ENCODE results near the gene TMEM97.
"Not testable (repeated sequence)": the region's sequence is repeated elsewhere in the genome, so short reads cannot be mapped to it uniquely, and the experiment has no call there.

TMEM97 gene

DNA sequence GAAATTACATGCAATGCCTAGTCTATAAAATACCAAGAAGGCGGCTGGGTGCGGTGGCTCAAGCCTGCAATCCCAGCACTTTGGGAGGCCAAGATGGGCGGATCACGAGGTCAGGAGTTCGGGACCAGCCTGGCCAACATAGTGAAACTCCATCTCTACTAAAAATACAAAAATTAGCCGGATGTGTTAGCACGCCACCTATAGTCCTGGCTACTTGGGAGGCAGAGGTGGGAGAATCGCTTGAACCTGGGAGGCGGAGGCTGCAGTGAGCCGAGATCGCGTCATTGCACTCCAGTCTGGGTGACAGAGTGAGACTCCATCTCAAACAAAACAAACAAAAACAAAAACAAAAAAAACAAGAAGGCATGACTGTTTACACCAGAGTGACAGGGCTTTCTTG is 26.1 kb upstream of the TMEM97 start:
- H3K27me3 Mint-ChIP-seq, result peaks cover 23% of the 10 kb centered on the region
- CTCF ChIA-PET, H3K4me1 Mint-ChIP-seq, H3K4me3 Mint-ChIP-seq, H3K36me3 Mint-ChIP-seq, DNase-seq, H3K9me3 Mint-ChIP-seq, H3K27ac Mint-ChIP-seq: not testable (repeated sequence)

DNA sequence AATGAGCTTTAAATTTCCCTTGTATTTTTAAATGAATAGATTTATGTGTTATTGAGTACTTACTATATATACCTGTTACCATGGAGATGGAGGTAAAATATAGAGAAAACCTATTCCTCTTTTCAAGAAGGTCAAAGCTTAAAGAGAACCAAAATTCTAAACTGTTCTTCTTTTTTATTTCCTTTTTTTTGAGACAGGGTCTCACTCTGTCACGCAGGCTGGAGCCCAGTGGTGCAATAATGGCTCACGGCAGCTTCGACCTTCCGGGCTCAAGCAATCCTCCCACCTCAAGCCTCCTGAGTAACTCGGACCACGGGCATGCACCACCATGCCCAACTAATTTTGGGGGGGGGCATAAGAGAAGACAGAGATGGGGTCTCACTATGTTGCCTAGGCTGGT is 25.0 kb upstream of the TMEM97 start:
- no peaks in the 10 kb centered on the region for H3K9me3 Mint-ChIP-seq
- no peak for DNase-seq
- no peaks in the 10 kb centered on the region for H3K4me1 Mint-ChIP-seq
- CTCF ChIA-PET, result interaction anchor here (0.6 kb wide), 1 partner anchor 482 kb away, joined by 4 read pairs; no protein-coding TSS in a partner anchor
- H3K36me3 Mint-ChIP-seq, result no peaks in the 10 kb centered on the region
- H3K27me3 Mint-ChIP-seq, result peaks cover 23% of the 10 kb centered on the region
- H3K27ac Mint-ChIP-seq, result no peak overlapping the region
- no peak overlapping the region for H3K4me3 Mint-ChIP-seq

DNA sequence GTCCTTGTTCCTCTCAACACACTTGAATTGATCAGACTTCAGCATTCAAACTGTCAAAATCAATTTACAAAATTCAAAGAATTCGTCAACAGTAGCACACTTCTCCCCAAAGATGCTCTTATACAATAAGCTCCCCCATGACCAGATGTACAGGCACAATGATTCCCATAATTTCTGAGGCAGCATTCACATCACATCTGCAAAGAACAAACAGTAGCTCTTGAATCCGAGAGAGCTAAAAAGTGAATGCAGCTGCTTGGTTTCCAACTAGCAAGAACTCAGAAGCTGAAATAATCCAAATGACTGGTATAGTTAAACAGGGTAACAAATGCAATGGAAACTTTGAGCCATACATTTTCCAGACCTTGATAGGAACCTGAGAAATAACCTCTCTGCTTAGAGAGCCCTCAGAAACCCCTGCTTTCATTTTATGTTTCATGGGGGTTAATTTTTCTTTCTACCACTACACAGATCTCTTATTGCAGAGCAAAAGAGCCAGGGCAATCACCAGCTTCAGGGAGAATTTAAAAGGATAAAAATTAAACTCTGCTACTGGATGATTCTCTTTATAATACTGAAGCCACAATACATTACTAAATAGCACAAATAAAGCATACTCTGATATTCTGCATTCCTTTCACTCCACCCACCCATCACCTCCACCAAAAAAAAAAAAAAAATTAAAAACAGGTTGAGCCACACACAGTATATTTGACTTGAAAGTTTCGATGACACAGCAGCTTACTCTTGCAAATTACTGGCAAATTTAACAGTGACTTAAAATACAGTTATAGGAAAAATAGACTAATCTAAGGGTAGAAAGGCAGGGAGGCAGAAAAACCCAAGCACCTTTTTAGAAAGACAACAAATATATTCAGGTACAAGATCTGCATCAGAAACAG is 23.1 kb upstream of the TMEM97 start:
- no peak overlapping the region for H3K27ac Mint-ChIP-seq
- peaks cover 19% of the 10 kb centered on the region for H3K27me3 Mint-ChIP-seq
- H3K36me3 Mint-ChIP-seq, result no peaks in the 10 kb centered on the region
- no peaks in the 10 kb centered on the region for H3K4me1 Mint-ChIP-seq
- CTCF ChIA-PET, result interaction anchor here (0.6 to 1.1 kb wide), 2 partner anchors 121 to 667 kb away, joined by 3 read pairs; no protein-coding TSS in a partner anchor
- H3K4me3 Mint-ChIP-seq, result no peak overlapping the region
- DNase-seq, result no peak
- no peaks in the 10 kb centered on the region for H3K9me3 Mint-ChIP-seq

DNA sequence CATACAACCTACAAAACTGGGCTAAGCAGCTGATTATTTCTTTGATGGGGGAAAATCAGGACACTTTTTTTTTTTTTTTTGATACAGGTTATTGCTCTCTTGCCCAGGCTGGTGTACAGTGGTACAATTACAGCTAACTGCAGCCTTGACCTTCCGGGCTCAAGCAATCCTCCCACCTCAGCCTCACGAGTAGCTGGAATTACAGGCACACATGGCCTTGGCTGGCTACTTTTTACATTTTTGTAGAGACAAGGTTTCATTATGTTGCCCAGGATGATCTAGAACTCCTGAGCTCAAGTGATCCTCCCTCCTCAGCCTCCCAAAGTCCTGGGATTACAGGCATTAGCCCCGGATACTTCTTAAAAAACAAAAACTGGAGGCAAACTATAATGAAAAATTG is 20.6 kb upstream of the TMEM97 start:
- Mint-ChIP-seq H3K27me3 (peaks cover 15% of the 10 kb centered on the region), H3K4me1 (no peaks in the 10 kb centered on the region), H3K4me3 (no peak overlapping the region), H3K27ac (no peak overlapping the region), H3K9me3 (no peaks in the 10 kb centered on the region), H3K36me3 (no peaks in the 10 kb centered on the region)
- CTCF ChIA-PET, result no interaction called here
- no peak for DNase-seq

DNA sequence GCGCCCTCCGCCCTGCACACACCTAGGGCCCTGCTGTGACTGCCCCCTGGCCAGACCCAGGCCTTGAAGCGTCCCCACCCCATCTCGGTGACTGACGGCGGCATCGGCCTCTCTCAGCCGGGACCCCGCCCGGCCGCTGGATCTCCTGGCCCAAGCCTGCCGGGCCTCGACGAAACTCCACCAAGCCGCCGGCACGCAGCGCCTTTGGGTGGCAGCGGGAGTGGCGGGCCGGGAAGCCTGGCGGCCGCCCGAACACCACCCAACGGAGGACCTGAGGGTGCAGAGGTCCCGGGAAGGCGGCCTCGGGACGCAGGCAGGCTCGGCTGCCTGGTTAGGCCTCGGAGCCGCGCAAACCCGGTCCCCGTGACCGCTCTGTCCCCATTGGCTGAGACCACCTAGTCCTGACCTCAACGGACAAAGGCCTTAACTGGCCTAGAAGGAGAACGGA is 12.0 kb upstream of the TMEM97 start:
- DNase-seq, result no peak
- no peaks in the 10 kb centered on the region for H3K36me3 Mint-ChIP-seq
- no peak overlapping the region for H3K27ac Mint-ChIP-seq
- peaks cover 44% of the 10 kb centered on the region for H3K27me3 Mint-ChIP-seq
- no peaks in the 10 kb centered on the region for H3K4me1 Mint-ChIP-seq
- no peaks in the 10 kb centered on the region for H3K9me3 Mint-ChIP-seq
- CTCF ChIA-PET, result no interaction called here
- no peak overlapping the region for H3K4me3 Mint-ChIP-seq

DNA sequence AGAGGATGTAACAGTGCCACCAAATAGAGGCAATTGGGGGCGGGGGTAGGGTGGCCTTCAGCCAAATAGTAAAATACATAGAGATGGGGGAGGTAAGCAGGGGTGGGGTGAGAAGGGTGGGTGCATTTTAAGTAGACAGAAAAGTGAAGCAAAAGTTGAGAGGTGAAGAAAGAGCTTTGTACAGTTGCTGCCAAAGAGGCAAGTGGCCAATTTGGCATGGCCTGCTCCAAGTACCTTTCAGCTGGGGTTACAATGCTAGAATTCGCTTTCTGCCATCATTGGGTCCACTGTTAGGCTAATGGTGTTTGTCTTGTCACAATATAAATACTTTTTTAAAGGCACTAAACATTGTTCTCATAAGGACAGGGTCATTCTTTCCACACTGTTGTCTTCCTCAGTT is 5.2 kb upstream of the TMEM97 start:
- no peak overlapping the region for H3K27ac Mint-ChIP-seq
- no peaks in the 10 kb centered on the region for H3K36me3 Mint-ChIP-seq
- H3K27me3 Mint-ChIP-seq, result peaks cover 40% of the 10 kb centered on the region
- H3K4me1 Mint-ChIP-seq, result peaks cover 12% of the 10 kb centered on the region
- H3K4me3 Mint-ChIP-seq, result no peak overlapping the region
- H3K9me3 Mint-ChIP-seq, result no peaks in the 10 kb centered on the region
- CTCF ChIA-PET, result no interaction called here
- no peak for DNase-seq

DNA sequence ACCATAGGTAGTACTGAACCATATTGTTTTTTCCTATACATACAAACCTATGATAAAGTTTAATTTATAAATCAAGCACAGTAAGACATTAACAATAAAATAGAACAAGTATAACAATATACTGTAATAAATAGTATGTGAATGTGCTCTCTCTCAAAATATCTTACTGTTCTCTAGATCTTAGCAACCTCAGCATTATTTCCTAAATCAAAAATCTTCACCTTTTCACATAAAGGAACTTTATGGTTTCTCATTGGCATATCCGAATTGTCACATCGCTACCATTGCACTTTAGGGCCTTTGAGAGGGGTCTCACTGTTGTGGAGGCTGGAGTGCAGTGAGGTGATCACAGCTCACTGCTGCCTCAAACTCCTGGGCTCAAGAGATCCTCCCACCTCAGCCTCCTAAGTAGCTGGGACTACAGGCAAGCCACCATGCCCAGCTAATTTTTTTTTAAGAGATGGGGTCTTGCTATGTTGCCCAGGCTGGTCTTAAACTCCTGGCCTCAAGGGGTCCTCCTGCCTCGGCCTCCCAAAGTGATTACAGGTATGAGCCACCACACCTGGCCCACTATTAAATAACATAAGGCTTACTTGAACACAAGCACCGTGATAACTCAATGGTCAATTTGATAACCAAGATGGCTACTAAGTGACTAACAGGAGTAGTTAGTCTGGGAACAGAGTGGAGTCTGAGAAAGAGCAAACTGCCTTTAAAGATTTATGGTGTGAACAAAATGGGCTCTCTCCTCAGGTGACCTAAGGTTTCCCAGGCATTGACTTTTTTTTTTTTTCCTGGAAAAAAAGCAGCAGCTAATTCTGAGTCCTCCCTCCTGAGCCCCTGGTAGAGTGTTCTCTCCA is 2.9 kb upstream of the TMEM97 start:
- H3K4me3 Mint-ChIP-seq, result no peak overlapping the region
- peaks cover 4% of the 10 kb centered on the region for H3K36me3 Mint-ChIP-seq
- peaks cover 28% of the 10 kb centered on the region for H3K4me1 Mint-ChIP-seq
- no peaks in the 10 kb centered on the region for H3K9me3 Mint-ChIP-seq
- CTCF ChIA-PET, result interaction anchor here (1.2 to 1.6 kb wide), 2 partner anchors 20 to 100 kb away, joined by 3 to 4 read pairs; partner anchors contain the start of gene TNFAIP1
- no peak for DNase-seq
- no peak overlapping the region for H3K27ac Mint-ChIP-seq
- peaks cover 36% of the 10 kb centered on the region for H3K27me3 Mint-ChIP-seq

DNA sequence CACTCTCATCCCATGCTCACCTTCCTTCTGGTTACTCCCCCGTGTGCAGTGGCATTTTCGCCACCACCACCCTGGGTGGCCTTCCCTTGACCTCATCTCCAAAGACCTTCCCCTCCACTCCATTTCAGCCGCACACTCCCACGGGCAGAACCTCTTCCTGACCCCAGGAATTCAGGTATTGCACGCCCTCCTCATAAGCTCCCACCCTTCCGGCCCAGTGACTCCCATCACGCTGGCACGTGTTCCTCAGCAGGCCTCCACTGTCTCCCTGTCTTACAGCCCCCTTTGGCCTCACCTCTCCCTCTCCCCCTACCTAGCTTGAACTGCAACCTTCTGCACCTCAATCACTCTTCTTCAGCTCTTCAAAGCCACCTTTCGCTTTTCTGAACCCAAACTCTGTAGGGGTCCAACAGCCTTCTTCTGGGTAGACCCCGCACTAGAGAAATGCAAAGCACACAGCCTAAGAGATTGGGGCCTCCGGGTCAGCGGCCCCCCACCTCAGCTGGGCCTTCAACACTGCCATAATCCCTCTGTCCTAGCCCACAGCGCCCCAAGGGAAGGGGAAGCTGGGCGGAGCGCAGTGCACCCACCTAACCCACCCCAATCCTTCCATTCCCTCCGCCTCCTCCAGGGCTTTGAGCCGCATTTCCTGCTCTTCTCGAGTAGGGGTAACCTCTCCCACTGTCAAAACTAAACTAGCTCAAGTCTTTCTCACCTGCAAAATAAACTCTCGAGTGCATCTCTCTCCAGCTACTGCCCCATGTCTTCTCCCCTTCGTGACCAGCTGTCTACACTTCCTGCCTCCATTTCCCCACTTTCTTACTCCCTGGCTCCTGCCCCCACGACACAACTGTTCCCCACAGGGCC is 1.7 kb upstream of the TMEM97 start:
- no peak overlapping the region for H3K27ac Mint-ChIP-seq
- no peak for DNase-seq
- no peaks in the 10 kb centered on the region for H3K9me3 Mint-ChIP-seq
- H3K27me3 Mint-ChIP-seq, result peaks cover 28% of the 10 kb centered on the region
- H3K4me1 Mint-ChIP-seq, result peaks cover 37% of the 10 kb centered on the region
- H3K4me3 Mint-ChIP-seq, result peak overlapping the region; percentile 83
- H3K36me3 Mint-ChIP-seq, result peaks cover 5% of the 10 kb centered on the region
- CTCF ChIA-PET, result interaction anchor here (1.6 to 1.8 kb wide), 2 partner anchors 13 to 66 kb away, joined by 4 to 7 read pairs; no protein-coding TSS in a partner anchor

DNA sequence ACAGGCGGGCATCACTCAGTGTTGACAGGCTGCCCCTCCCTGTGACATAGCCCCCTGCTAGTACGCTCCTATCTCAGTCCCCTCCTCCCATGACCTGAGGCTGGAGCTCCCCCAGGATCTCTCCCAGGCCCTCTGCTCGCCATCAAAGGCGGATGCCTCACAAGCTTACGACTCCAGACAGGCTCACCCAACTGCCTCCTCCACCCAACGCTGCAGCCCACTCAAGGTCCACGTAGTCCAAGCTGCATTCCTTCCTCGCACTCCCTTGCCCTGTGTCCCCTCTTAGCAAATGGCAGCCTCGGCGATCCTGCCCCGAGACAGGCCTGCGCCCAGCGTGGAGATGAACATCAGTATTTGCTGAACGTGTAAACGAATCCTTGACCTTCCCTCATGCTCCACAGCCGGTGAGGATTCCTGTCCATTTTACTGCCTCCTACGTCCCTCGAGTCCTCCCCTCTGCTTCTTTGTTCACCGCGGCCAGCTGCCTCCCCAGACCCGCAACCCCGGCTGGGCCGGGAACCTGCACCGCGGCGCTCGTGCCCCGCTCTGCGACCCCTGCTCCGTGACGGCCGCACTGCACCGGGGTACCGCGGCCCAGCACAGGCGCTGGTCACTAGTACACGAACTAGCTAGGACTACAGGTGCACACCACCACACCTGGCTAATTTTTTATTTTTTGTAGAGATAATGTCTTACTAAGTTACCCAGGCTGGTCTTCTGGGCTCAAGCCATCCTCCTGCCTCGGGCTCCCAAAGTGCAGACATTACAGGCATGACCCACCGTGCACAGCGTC is 838 bp upstream of the TMEM97 start:
- peaks cover 23% of the 10 kb centered on the region for H3K27me3 Mint-ChIP-seq
- peak overlapping the region; percentile 81 for H3K27ac Mint-ChIP-seq
- CTCF ChIA-PET, result interaction anchor here (1.6 to 1.8 kb wide), 2 partner anchors 14 to 67 kb away, joined by 4 to 7 read pairs; no protein-coding TSS in a partner anchor
- DNase-seq, result peak; percentile 33
- H3K4me3 Mint-ChIP-seq, result peak overlapping the region; percentile 83
- H3K4me1 Mint-ChIP-seq, result peaks cover 41% of the 10 kb centered on the region
- H3K36me3 Mint-ChIP-seq, result peaks cover 7% of the 10 kb centered on the region
- H3K9me3 Mint-ChIP-seq, result no peaks in the 10 kb centered on the region

DNA sequence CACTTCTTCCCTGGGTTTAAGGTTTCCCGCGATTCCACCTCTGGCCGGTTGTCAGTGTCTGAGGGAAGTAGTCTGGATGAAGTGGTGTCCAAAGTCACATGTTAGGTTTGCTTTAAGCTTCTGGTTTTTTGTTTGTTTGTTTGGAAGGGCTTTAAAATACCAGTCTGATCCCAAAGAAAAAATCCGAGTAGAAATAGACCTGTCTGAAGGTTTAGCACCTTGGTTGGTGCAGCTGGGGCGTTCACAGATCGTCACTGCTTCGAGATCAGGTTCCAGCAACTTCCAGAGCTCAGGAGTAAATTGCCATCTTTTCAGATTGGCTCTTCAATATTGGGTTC is 567 bp downstream of the TMEM97 start:
- DNase-seq, result no peak
- peaks cover 16% of the 10 kb centered on the region for H3K27me3 Mint-ChIP-seq
- CTCF ChIA-PET, result no interaction called here

DNA sequence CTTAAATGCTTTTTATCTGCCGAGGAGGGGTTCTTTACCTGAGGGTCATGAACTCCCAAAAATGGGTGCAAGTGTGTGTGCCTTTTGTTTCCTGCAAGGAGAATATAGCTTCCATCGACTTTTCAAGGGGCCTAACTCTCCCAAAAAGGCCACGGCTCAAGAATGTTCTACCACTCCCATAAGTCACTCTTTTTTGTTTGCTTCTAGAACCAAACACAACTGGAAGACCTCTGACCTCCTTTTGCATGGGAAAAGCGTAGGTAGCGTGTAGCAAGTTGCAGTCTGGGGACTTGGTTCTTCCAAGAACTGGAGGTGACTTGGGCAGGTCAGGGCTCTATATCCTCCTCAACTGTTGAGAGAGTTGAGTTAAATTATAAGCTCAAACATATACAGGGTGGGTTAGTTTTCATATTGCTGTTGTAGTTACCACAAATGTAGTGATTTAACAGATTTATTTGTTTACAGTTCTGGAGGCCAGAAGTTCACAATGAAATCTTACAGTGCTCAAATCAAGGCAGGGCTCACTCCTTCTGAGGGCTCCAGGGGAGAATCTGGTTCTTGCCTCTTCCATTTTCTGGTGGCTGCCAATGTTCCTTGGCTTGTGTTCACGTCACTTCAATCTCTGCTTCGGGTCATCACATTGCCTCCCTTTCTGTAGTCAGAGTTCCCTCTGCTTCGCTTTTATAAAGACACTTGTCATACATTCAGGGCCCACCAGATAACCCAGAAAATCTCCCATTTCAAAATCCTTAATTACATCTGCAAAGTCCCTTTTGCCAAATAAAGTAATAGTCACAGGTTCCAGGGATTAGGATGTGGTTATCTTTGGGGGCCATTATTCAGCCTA is 1.4 kb downstream of the TMEM97 start:
- Mint-ChIP-seq H3K27me3 (peaks cover 11% of the 10 kb centered on the region), H3K4me3 (peak overlapping the region; percentile 83), H3K27ac (peak overlapping the region; percentile 5), H3K4me1 (peaks cover 42% of the 10 kb centered on the region), H3K9me3 (no peaks in the 10 kb centered on the region), H3K36me3 (peaks cover 7% of the 10 kb centered on the region)
- CTCF ChIA-PET, result no interaction called here
- no peak for DNase-seq

More for the DNA sequence above, 567 bp downstream of the TMEM97 start:
- Mint-ChIP-seq H3K4me1 (peaks cover 42% of the 10 kb centered on the region), H3K36me3 (peaks cover 7% of the 10 kb centered on the region), H3K4me3 (peak overlapping the region; percentile 83), H3K9me3 (no peaks in the 10 kb centered on the region), H3K27ac (peak overlapping the region; percentile 81)

DNA sequence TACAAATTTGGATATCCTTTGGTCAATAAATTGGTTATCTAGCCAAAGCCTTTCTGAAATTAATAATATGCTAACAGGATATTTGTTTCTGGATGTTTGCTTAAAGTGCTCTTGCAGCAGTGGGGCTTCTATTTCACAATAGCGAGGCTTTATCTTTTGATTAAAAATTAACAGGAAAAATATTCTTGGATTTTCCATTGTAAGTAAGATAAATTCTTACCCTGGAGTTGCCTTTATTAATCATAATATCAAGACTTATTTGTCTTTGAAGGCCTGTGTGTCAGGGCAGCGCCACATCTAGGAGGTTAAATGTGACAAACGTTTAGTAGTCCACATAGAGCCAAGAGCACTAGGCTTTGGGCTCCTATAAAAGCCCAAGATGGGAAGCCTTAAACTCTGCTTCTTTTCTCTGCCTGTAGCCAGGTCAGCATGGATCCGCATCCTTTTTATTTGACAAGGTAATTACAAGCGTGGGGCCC is 5.3 kb downstream of the TMEM97 start:
- Mint-ChIP-seq H3K27ac (no peak overlapping the region), H3K27me3 (no peaks in the 10 kb centered on the region), H3K36me3 (peaks cover 27% of the 10 kb centered on the region), H3K9me3 (no peaks in the 10 kb centered on the region), H3K4me1 (peaks cover 29% of the 10 kb centered on the region), H3K4me3 (no peak overlapping the region)
- CTCF ChIA-PET, result no interaction called here
- no peak for DNase-seq

Measured in activated naive CD4-positive, alpha-beta T cell treated with anti-CD3 and anti-CD28 coated beads, Interleukin-2, amount 10 ng/mL, durations not matched to agents 7 days and 5 days (primary cell).